Lung (tissue), 12 donors: ENCODE data around the gene ANKRD22. TPM values are rescaled to one million over a fixed set of nuclear protein-coding genes. Genes with fewer than 3 reads are reported as not detected.

ENCODE experiments used
- ATAC-seq: fragments of 200-7000 bp; cut with Tn5 transposase; one replicate; pipeline ENCODE4 v1.9.1; 2020; ENCODE audit warnings: moderate number of reproducible peaks; ENCODE audit not compliant: insufficient read depth, low FRiP score
- DNase-seq, 3 donors: peaks; one replicate each; pipeline ENCODE4 v3.0.0-alpha.2; 2013 to 2017
- H3K27ac ChIP-seq, 2 donors: one replicate each; pipeline ENCODE4 v1.5.1; 2013; ENCODE audit warnings: mild to moderate bottlenecking in 2 of 2, moderate library complexity in 2 of 2, control low read depth in 1 of 2, inconsistent platforms in 1 of 2, low read depth in 1 of 2, low read length in 1 of 2
- H3K27me3 ChIP-seq, 3 donors: one replicate each; pipeline ENCODE4 v1.5.1; 2013; ENCODE audit warnings: low read length in 2 of 3; ENCODE audit not compliant: control insufficient read depth in 3 of 3, insufficient read depth in 3 of 3
- H3K36me3 ChIP-seq, 4 donors: one replicate each; pipeline ENCODE4 v1.5.1; 2013; ENCODE audit warnings: low read length in 4 of 4, mild to moderate bottlenecking in 1 of 4, moderate library complexity in 1 of 4; ENCODE audit not compliant: control insufficient read depth in 4 of 4, insufficient read depth in 4 of 4
- H3K4me1 ChIP-seq, 5 donors: one replicate each; pipeline ENCODE4 v1.5.1; 2013; ENCODE audit warnings: low read length in 5 of 5, mild to moderate bottlenecking in 2 of 5, moderate library complexity in 1 of 5; ENCODE audit not compliant: control insufficient read depth in 5 of 5, insufficient read depth in 5 of 5
- H3K4me3 ChIP-seq: one replicate; pipeline ENCODE4 v1.5.1; 2013; ENCODE audit warnings: mild to moderate bottlenecking, control low read depth, moderate library complexity
- H3K9ac ChIP-seq, 2 donors: one replicate each; pipeline ENCODE4 v1.5.1; 2013; ENCODE audit warnings: low read length in 2 of 2, control low read depth in 1 of 2; ENCODE audit not compliant: insufficient read depth in 1 of 2
- H3K9me3 ChIP-seq, 4 donors: one replicate each; pipeline ENCODE4 v1.5.1; 2013; ENCODE audit warnings: low read length in 3 of 4, mild to moderate bottlenecking in 1 of 4, moderate library complexity in 1 of 4; ENCODE audit not compliant: control insufficient read depth in 4 of 4, insufficient read depth in 3 of 4
- CTCF ChIP-seq: IDR thresholded peaks from 2 replicates; pipeline ENCODE4 v1.5.1; 2012; ENCODE audit warnings: mild to moderate bottlenecking; ENCODE audit errors: control extremely low read depth, extremely low read depth
- WGBS, 2 donors: extraction: QIAGEN DNeasy Blood & Tissue Kit; methylation state at CpG; one replicate each; pipeline ENCODE4 v1.1.7; 2013; 5-methylcytosine and 5-hydroxymethylcytosine counted together
- polyA plus RNA-seq, 2 donors: library from polyadenylated mRNA; stranded (reverse); fragments of 200-250 nt; gene quantifications; one replicate each; pipeline ENCODE4 v1.2.1, GENCODE V29; 2013
- total RNA-seq, 2 donors: library from RNA; depleted of rRNA in 1 of 2; stranded (reverse); fragments of >200 nt in 1 of 2; gene quantifications; one replicate each; pipeline ENCODE4 v1.2.1, GENCODE V29; 2014 to 2021
- donor health status: control.
- donor health status: control.
- donor health status: Bipolar disorder and iron deficiency.
- donor health status: healthy.
- donor health status: DM: yes; HTN: yes; CAD: no.

Gene ANKRD22
- total and polyA plus RNA-seq, 4 donors: 1.1 to 23.1 (median 3.4) TPM

- Histone ChIP-seq H3K4me1 (peaks cover 0 to 38% (median 12%) of the 10 kb centered on the region in 5 donors), H3K27me3 (no peaks in the 10 kb centered on the region), H3K36me3 (no peaks in the 10 kb centered on the region), H3K4me3 (no peak overlapping the region), H3K9me3 (no peaks in the 10 kb centered on the region), H3K27ac (peak overlapping the region in 1 of 2 donors; percentile 7), H3K9ac (no peak overlapping the region)
- DNase-seq (no peak), ATAC-seq (no peak)
- TF ChIP-seq CTCF: no peak
- WGBS, 2 donors: 52 to 81% methylated on average over 3 of the region's 3 CpGs
These were observed 42.0 kb upstream of the ANKRD22 start for GRCh38 chr10:88893611-88894010.

- H3K9me3 ChIP-seq: no peaks in the 10 kb centered on the region
- H3K27me3 ChIP-seq: no peaks in the 10 kb centered on the region
- no peak overlapping the region for H3K27ac ChIP-seq
- ATAC-seq: no peak
- TF ChIP-seq CTCF: no peak
- no peak for DNase-seq
- no peak overlapping the region for H3K4me3 ChIP-seq
- 69 to 90% methylated on average over 2 of the region's 2 CpGs for WGBS, 2 donors
- H3K9ac ChIP-seq: no peak overlapping the region
- H3K4me1 ChIP-seq: peaks cover 0 to 40% (median 8%) of the 10 kb centered on the region in 5 donors
- H3K36me3 ChIP-seq: no peaks in the 10 kb centered on the region
These were observed 40.8 kb upstream of the ANKRD22 start for GRCh38 chr10:88892222-88892967.

GRCh38 chr10:88890681-88891381 is 39.2 kb upstream of the ANKRD22 start:
- TF ChIP-seq CTCF: no peak
- Histone ChIP-seq H3K27ac (no peak overlapping the region), H3K36me3 (no peaks in the 10 kb centered on the region)

More at GRCh38 chr10:88890681-88891381, 39.2 kb upstream of the ANKRD22 start:
- H3K27me3 ChIP-seq: no peaks in the 10 kb centered on the region
- no peaks in the 10 kb centered on the region for H3K9me3 ChIP-seq
- H3K4me1 ChIP-seq: peaks cover 0 to 29% (median 3%) of the 10 kb centered on the region in 5 donors
- 69 to 82% methylated on average over 4 of the region's 4 CpGs for WGBS, 2 donors
- DNase-seq (peak in 1 of 3 donors; percentile 1), ATAC-seq (no peak)
- no peak overlapping the region for H3K4me3 ChIP-seq
- H3K9ac ChIP-seq: no peak overlapping the region
